H1 (cell line): ENCODE results near the gene DOCK6. TPM values are rescaled to one million over a fixed set of nuclear protein-coding genes. Genes with fewer than 3 reads are reported as not detected.

Experiments used
- CTCF ChIA-PET: fragments of 300-600 bp; sonication (Branson Sonifier 250); formaldehyde crosslinking; loops from one replicate; lab custom pipeline; 2021; ENCODE audit not compliant: partially characterized antibody; lab: Charles Lee
- POLR2A ChIA-PET: fragments of 300-600 bp; sonication (Branson Sonifier 250); formaldehyde crosslinking; loops from one replicate; lab custom pipeline; 2021; ENCODE audit warnings: inconsistent platforms; ENCODE audit not compliant: partially characterized antibody; lab: Charles Lee
- DNase-seq, 2 experiments: peaks; one replicate each; pipeline versions ENCODE4 v3.0.0 to v3.0.0-alpha.2; 2010 to 2022; ENCODE audit warnings: low spot score in 2 of 2, low read depth in 1 of 2, mixed read lengths in 1 of 2
- FAIRE-seq: peaks from 2 replicates; lab custom pipeline; 2011; peaks lifted over from hg19 to GRCh38; lab: Jason Lieb, UNC
- H2AFZ ChIP-seq: 2 replicates; pipeline ENCODE4 v1.8.1; 2012; ENCODE audit warnings: low read length, inconsistent platforms
- H2AK5ac ChIP-seq: 2 replicates; pipeline ENCODE4 v1.6.1; 2013; ENCODE audit warnings: low read depth, low read length
- H2BK120ac ChIP-seq: replicated peaks from 2 replicates; pipeline ENCODE3; 2013; ENCODE audit warnings: low read depth, low read length, inconsistent platforms
- H2BK12ac ChIP-seq: 2 replicates; pipeline ENCODE4 v1.6.1; 2013; ENCODE audit warnings: low read depth, low read length
- H2BK15ac ChIP-seq: 2 replicates; pipeline ENCODE4 v1.6.1; 2013; ENCODE audit warnings: low read length
- H2BK20ac ChIP-seq: 2 replicates; pipeline ENCODE4 v1.6.1; 2013; ENCODE audit warnings: low read length
- H2BK5ac ChIP-seq: 2 replicates; pipeline ENCODE4 v1.6.1; 2013; ENCODE audit warnings: low read depth, low read length
- H3K14ac ChIP-seq: 2 replicates; pipeline ENCODE4 v1.6.1; 2013; ENCODE audit warnings: inconsistent platforms; ENCODE audit not compliant: insufficient read length
- H3K18ac ChIP-seq: 2 replicates; pipeline ENCODE4 v1.6.1; 2013; ENCODE audit warnings: low read length; ENCODE audit errors: extremely low read depth
- H3K23ac ChIP-seq: 2 replicates; pipeline ENCODE4 v1.6.1; 2013; ENCODE audit warnings: inconsistent platforms; ENCODE audit not compliant: insufficient read length
- H3K23me2 ChIP-seq: 2 replicates; pipeline ENCODE4 v1.6.1; 2013; ENCODE audit warnings: low read depth, low read length
- H3K27ac ChIP-seq: 2 replicates; pipeline ENCODE4 v1.6.1; 2011; ENCODE audit warnings: low read depth, low read length, inconsistent platforms
- H3K27me3 ChIP-seq, 4 experiments: replicated peaks in 1 of 4; 1 replicate in 1 of 4; 2 replicates in 3 of 4; pipeline versions ENCODE4 v1.6.1 to v1.8.1; 2011 to 2013; ENCODE audit warnings: low read length in 3 of 4, mild to moderate bottlenecking in 3 of 4, inconsistent platforms in 2 of 4, mixed read lengths in 2 of 4, moderate library complexity in 1 of 4; ENCODE audit not compliant: control insufficient read depth in 3 of 4, insufficient read depth in 3 of 4; ENCODE audit errors: extremely low read depth in 1 of 4
- H3K36me3 ChIP-seq, 4 experiments: 2 replicates each; pipeline versions ENCODE4 v1.6.1 to v1.8.1; 2011 to 2013; ENCODE audit warnings: mild to moderate bottlenecking in 4 of 4, low read length in 3 of 4, moderate library complexity in 2 of 4, control low read depth in 1 of 4, inconsistent platforms in 1 of 4; ENCODE audit not compliant: insufficient read depth in 4 of 4, control insufficient read depth in 2 of 4
- H3K4ac ChIP-seq: replicated peaks from 2 replicates; pipeline ENCODE3; 2013; ENCODE audit warnings: low read length, low read depth, mixed read lengths, inconsistent platforms; ENCODE audit not compliant: insufficient read length
- H3K4me1 ChIP-seq, 4 experiments: replicated peaks in 1 of 4; 1 replicate in 1 of 4; 2 replicates in 3 of 4; pipeline versions ENCODE4 v1.6.1 to v1.8.1; 2011 to 2013; ENCODE audit warnings: low read length in 3 of 4, inconsistent platforms in 2 of 4, mixed read lengths in 1 of 4; ENCODE audit not compliant: insufficient read depth in 4 of 4, control insufficient read depth in 3 of 4
- H3K4me2 ChIP-seq, 2 experiments: 2 replicates each; pipeline versions ENCODE4 v1.6.1 to v1.8.1; 2011 to 2013; ENCODE audit warnings: low read depth in 2 of 2, low read length in 2 of 2, control low read depth in 1 of 2, inconsistent platforms in 1 of 2, mild to moderate bottlenecking in 1 of 2; ENCODE audit not compliant: insufficient read depth in 1 of 2
- H3K4me3 ChIP-seq, 4 experiments: fragments of 200-600, 300-600 bp in 1 of 4; sonication (generic), shearing (Covaris generic), sonication (Bioruptor Twin) in 1 of 4; 2 replicates each; pipeline versions ENCODE4 v1.5.1 to v1.8.1; 2011 to 2016; ENCODE audit warnings: low read length in 4 of 4, low read depth in 3 of 4, control low read depth in 2 of 4, inconsistent platforms in 2 of 4, mild to moderate bottlenecking in 2 of 4, mixed read lengths in 1 of 4, moderate library complexity in 1 of 4; ENCODE audit not compliant: insufficient read depth in 2 of 4; ENCODE audit errors: extremely low read depth in 1 of 4
- H3K56ac ChIP-seq: replicated peaks from 2 replicates; pipeline ENCODE3; 2013; ENCODE audit warnings: low read depth, mild to moderate bottlenecking, mixed read lengths, low read length, inconsistent platforms; ENCODE audit not compliant: insufficient read length
- H3K79me1 ChIP-seq: 2 replicates; pipeline ENCODE4 v1.6.1; 2013; ENCODE audit warnings: low read depth, low read length, control low read depth
- H3K79me2 ChIP-seq, 2 experiments: 2 replicates each; pipeline versions ENCODE4 v1.6.1 to v1.8.1; 2012 to 2013; ENCODE audit warnings: low read length in 2 of 2, mild to moderate bottlenecking in 2 of 2, inconsistent platforms in 1 of 2; ENCODE audit not compliant: insufficient read depth in 2 of 2, control insufficient read depth in 1 of 2
- H3K9ac ChIP-seq, 4 experiments: replicated peaks in 1 of 4; 1 replicate in 1 of 4; 2 replicates in 3 of 4; pipeline versions ENCODE4 v1.6.1 to v1.8.1; 2011 to 2013; ENCODE audit warnings: low read depth in 3 of 4, low read length in 3 of 4, control low read depth in 2 of 4, mild to moderate bottlenecking in 2 of 4, moderate library complexity in 2 of 4, inconsistent platforms in 1 of 4; ENCODE audit errors: extremely low read depth in 1 of 4
- H3K9me3 ChIP-seq, 2 experiments: 2 replicates each; pipeline versions ENCODE4 v1.6.1 to v1.8.1; 2012 to 2013; ENCODE audit warnings: mild to moderate bottlenecking in 2 of 2, moderate library complexity in 2 of 2, control low read depth in 1 of 2, inconsistent platforms in 1 of 2, low read depth in 1 of 2, low read length in 1 of 2, mixed read lengths in 1 of 2; ENCODE audit not compliant: insufficient read depth in 2 of 2
- H4K20me1 ChIP-seq, 2 experiments: replicated peaks in 1 of 2; 2 replicates each; pipeline versions ENCODE3 to v1.8.1; 2011 to 2013; ENCODE audit warnings: inconsistent platforms in 2 of 2, low read length in 2 of 2, mild to moderate bottlenecking in 1 of 2; ENCODE audit not compliant: insufficient read depth in 2 of 2, control insufficient read depth in 1 of 2
- H4K5ac ChIP-seq: 2 replicates; pipeline ENCODE4 v1.6.1; 2013; ENCODE audit warnings: low read length, low read depth, mixed read lengths, inconsistent platforms; ENCODE audit not compliant: insufficient read length
- H4K8ac ChIP-seq: 2 replicates; pipeline ENCODE4 v1.8.0; 2013; ENCODE audit warnings: mild to moderate bottlenecking, moderate library complexity, low read length, inconsistent platforms; ENCODE audit not compliant: insufficient read depth; ENCODE audit errors: extremely low read depth
- H4K91ac ChIP-seq: replicated peaks from 2 replicates; pipeline ENCODE3; 2013; ENCODE audit warnings: low read length, mixed read lengths, inconsistent platforms; ENCODE audit not compliant: insufficient read length
- KDM1A ChIP-seq: fragments of 200-600, 300-600 bp; sonication (generic); IDR thresholded peaks from 2 replicates; pipeline ENCODE4 v1.7.1; 2016; ENCODE audit warnings: mild to moderate bottlenecking, low read length, borderline replicate concordance
- KDM4A ChIP-seq: IDR thresholded peaks from one replicate; pipeline ENCODE4 v1.7.1; 2012; ENCODE audit warnings: low read depth, mild to moderate bottlenecking, moderate library complexity, low read length, inconsistent platforms; ENCODE audit not compliant: severe bottlenecking
- RXRA ChIP-seq: IDR thresholded peaks from 2 replicates; pipeline ENCODE4 v1.6.1; 2011; ENCODE audit warnings: low read depth, mild to moderate bottlenecking, low read length, moderate library complexity; ENCODE audit not compliant: insufficient read depth
- SIRT6 ChIP-seq: IDR thresholded peaks from one replicate; pipeline ENCODE4 v1.7.1; 2012; ENCODE audit warnings: low read length, inconsistent platforms
- WGBS, 2 experiments: shearing (Covaris generic) in 1 of 2; methylation state at CpG; one replicate each; pipeline versions ENCODE4 v1.1.6 to v1.1.7; 2013 to 2015; ENCODE audit warnings: low lambda C conversion rate in 2 of 2, mixed read lengths in 2 of 2, inconsistent platforms in 1 of 2, low coverage in 1 of 2, missing lambda C conversion rate in 1 of 2; ENCODE audit not compliant: insufficient replicate concordance in 2 of 2, insufficient coverage in 1 of 2, insufficient read length in 1 of 2; ENCODE audit errors: extremely low coverage in 1 of 2, missing lambda C conversion rate in 1 of 2; 5-methylcytosine and 5-hydroxymethylcytosine counted together
- polyA plus RNA-seq, 7 experiments: library from polyadenylated mRNA; depleted of rRNA in 3 of 7; stranded (reverse) in 5 of 7; unstranded in 2 of 7; fragments of >200 nt in 5 of 7; fragments of 200-250 nt in 2 of 7; gene quantifications; 1 replicate in 5 of 7; 2 replicates in 1 of 7; 4 replicates in 1 of 7; pipeline versions ENCODE4 v1.2.1 to v1.2.3, GENCODE V29; 2011 to 2013; ENCODE audit warnings: missing spikeins in 2 of 7, mixed read lengths in 2 of 7
- total RNA-seq: library from RNA; stranded (reverse); fragmentation: NEBNext Ultra II Directional; extraction: Animal tissue kit (Norgen Biotek cat#: 25700); gene quantifications from 2 replicates; pipeline ENCODE4 v1.2.1, GENCODE V29; 2021

DOCK6 gene
- total and polyA plus RNA-seq, 2 of the 8 experiments (the other 6 are each of a cell fraction or from before 2014, with no cell fraction given): 25.5 to 54.7 TPM

GRCh38 chr19:11243798-11244169 is 18.5 kb downstream of the DOCK6 start:
- no peak for DNase-seq
- no peak overlapping the region for H3K56ac ChIP-seq
- peak overlapping the region; percentile 39; the same call in 1 of the 2 replicates for H2BK12ac ChIP-seq
- H4K91ac ChIP-seq: peak overlapping the region; percentile 54
- H3K23me2 ChIP-seq: no peaks in the 10 kb centered on the region
- H2BK20ac ChIP-seq: no peak overlapping the region
- H3K4me1 ChIP-seq: peaks cover 3 to 5% (median 4%) of the 10 kb centered on the region in 4 experiments; a peak in 4 of 7 replicates
- no peaks in the 10 kb centered on the region for H3K27me3 ChIP-seq
- peak overlapping the region; percentile 80; the same call in 1 of the 2 replicates for H4K8ac ChIP-seq
- POLR2A ChIA-PET: interaction anchor here (0.6 to 0.8 kb wide), 3 partner anchors 12 to 138 kb away, joined by 3 read pairs; no protein-coding TSS in a partner anchor
- no peaks in the 10 kb centered on the region for H3K79me2 ChIP-seq
- no peak overlapping the region for H3K23ac ChIP-seq
- no peak overlapping the region for H4K5ac ChIP-seq
- no peak overlapping the region for H2BK5ac ChIP-seq
- peaks cover 0 to 7% of the 10 kb centered on the region in 2 experiments for H4K20me1 ChIP-seq
- H3K14ac ChIP-seq: no peak overlapping the region
- no peak for FAIRE-seq
- H3K36me3 ChIP-seq: peaks cover 0 to 11% (median 3%) of the 10 kb centered on the region in 4 experiments; a peak in 5 of 8 replicates
- CTCF ChIA-PET: interaction anchor here (0.6 to 2.8 kb wide), 16 partner anchors 10 to 1939 kb away, joined by 3 to 10 read pairs (median 3); no protein-coding TSS in a partner anchor
- H3K9me3 ChIP-seq: no peaks in the 10 kb centered on the region
- TF ChIP-seq RXRA: no peak
- no peak for TF ChIP-seq SIRT6
- TF ChIP-seq KDM1A: peak; percentile 83
- TF ChIP-seq KDM4A: no peak
- H2BK15ac ChIP-seq: peak overlapping the region; percentile 61; the same call in 1 of the 2 replicates
- H2BK120ac ChIP-seq: no peak overlapping the region
- no peak overlapping the region for H3K9ac ChIP-seq
- H3K79me1 ChIP-seq: no peaks in the 10 kb centered on the region
- H2AFZ ChIP-seq: 0 out of 2 replicates have a peak overlapping the region, but pooled peaks have one; percentile 22
- no peak overlapping the region for H3K18ac ChIP-seq
- WGBS, 2 experiments: 92% methylated on average over 7 of the region's 7 CpGs; no CpG with 5 or more reads in 1 of the 2 experiments
- no peak overlapping the region for H2AK5ac ChIP-seq
- peak overlapping the region; percentile 38 for H3K4ac ChIP-seq
- H3K4me3 ChIP-seq: peak overlapping the region in 2 of 4 experiments; percentile 34 to 37; a peak in 5 of 8 replicates
- peak overlapping the region; percentile 20 to 69; a peak in 3 of 4 replicates for H3K4me2 ChIP-seq
- no peak overlapping the region for H3K27ac ChIP-seq
